HCT116 (cell line): ENCODE data around the gene TLN1.

Experiments
- POLR2AphosphoS5 ChIP-seq: IDR thresholded peaks from 2 replicates; pipeline ENCODE4 v1.6.1; 2011; ENCODE audit warnings: mild to moderate bottlenecking, low read depth, low read length, moderate library complexity
- RAD21 ChIP-seq: IDR thresholded peaks from 2 replicates; pipeline ENCODE4 v1.6.1; 2012; ENCODE audit warnings: low read depth, mild to moderate bottlenecking
- SP1 ChIP-seq: IDR thresholded peaks from 2 replicates; pipeline ENCODE4 v1.6.1; 2012; ENCODE audit warnings: low read depth
- TF ChIP-seq, protein P1 (sequence below), 3 experiments: fragments of 200-600 bp in 1 of 3; sonication (generic) in 1 of 3; IDR thresholded peaks in 2 of 3; conservative IDR thresholded peaks in 1 of 3; 2 replicates each; pipeline ENCODE4 v1.5.1; 2012 to 2017; ENCODE audit warnings: low read depth in 2 of 3, low read length in 2 of 3, antibody characterized with exemption in 1 of 3, borderline replicate concordance in 1 of 3, control low read depth in 1 of 3, mild to moderate bottlenecking in 1 of 3, mixed read lengths in 1 of 3, mixed run types in 1 of 3, moderate library complexity in 1 of 3; ENCODE audit not compliant: insufficient read depth in 1 of 3

- TF ChIP-seq POLR2AphosphoS5: no peak
- TF ChIP-seq, protein P1, sequence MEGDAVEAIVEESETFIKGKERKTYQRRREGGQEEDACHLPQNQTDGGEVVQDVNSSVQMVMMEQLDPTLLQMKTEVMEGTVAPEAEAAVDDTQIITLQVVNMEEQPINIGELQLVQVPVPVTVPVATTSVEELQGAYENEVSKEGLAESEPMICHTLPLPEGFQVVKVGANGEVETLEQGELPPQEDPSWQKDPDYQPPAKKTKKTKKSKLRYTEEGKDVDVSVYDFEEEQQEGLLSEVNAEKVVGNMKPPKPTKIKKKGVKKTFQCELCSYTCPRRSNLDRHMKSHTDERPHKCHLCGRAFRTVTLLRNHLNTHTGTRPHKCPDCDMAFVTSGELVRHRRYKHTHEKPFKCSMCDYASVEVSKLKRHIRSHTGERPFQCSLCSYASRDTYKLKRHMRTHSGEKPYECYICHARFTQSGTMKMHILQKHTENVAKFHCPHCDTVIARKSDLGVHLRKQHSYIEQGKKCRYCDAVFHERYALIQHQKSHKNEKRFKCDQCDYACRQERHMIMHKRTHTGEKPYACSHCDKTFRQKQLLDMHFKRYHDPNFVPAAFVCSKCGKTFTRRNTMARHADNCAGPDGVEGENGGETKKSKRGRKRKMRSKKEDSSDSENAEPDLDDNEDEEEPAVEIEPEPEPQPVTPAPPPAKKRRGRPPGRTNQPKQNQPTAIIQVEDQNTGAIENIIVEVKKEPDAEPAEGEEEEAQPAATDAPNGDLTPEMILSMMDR (IDR thresholded peaks at IDR 0.05 in 2 of 3, conservative IDR thresholded peaks at IDR 0.05 in 1 of 3; ENCODE audit: borderline replicate concordance in 1 of 3, insufficient read depth in 1 of 3, low read depth in 2 of 3, low read length in 2 of 3): no peak
- no peak for TF ChIP-seq RAD21
- no peak for TF ChIP-seq SP1
These were observed 6.2 kb upstream of the TLN1 start for GRCh38 chr9:35738186-35738585.
